MCF 10A (cell line): ENCODE results near the gene CFAP300. TPM values are rescaled to one million over a fixed set of nuclear protein-coding genes. Genes with fewer than 3 reads are reported as not detected.

Source experiments
- BruUV-seq: library from RNA; stranded (reverse); fragments of 400-500 nt; replicated peaks from 2 replicates; lab custom pipeline; 2021; lab: Mats Ljungman, UMichigan
- CTCF ChIA-PET: fragments of 300-600 bp; sonication (Branson Sonifier 250); formaldehyde crosslinking; extraction: SDS; loops from one replicate; lab custom pipeline; 2021; ENCODE audit warnings: antibody characterized with exemption, inconsistent platforms; lab: Yijun Ruan, JAX
- POLR2A ChIA-PET: fragments of 300-600, 350-650 bp; sonication (Branson Sonifier 250); formaldehyde crosslinking; extraction: SDS; loops from one replicate; lab custom pipeline; 2020; ENCODE audit warnings: antibody characterized with exemption, inconsistent platforms; lab: Yijun Ruan, JAX
- DNase-seq: peaks from one replicate; pipeline ENCODE4 v3.0.0-alpha.2; 2018; ENCODE audit not compliant: unreplicated experiment
- H3K27ac Mint-ChIP-seq: one replicate; pipeline ENCODE4 v1.8.0; 2022; ENCODE audit warnings: mild to moderate bottlenecking, low read depth, mixed read lengths; ENCODE audit not compliant: unreplicated experiment
- H3K27me3 Mint-ChIP-seq: one replicate; pipeline ENCODE4 v1.8.0; 2022; ENCODE audit warnings: mixed read lengths; ENCODE audit not compliant: insufficient read depth, unreplicated experiment
- H3K36me3 Mint-ChIP-seq: one replicate; pipeline ENCODE4 v1.8.0; 2022; ENCODE audit warnings: mild to moderate bottlenecking, moderate library complexity, mixed read lengths; ENCODE audit not compliant: insufficient read depth, unreplicated experiment
- H3K4me1 Mint-ChIP-seq: one replicate; pipeline ENCODE4 v1.8.0; 2022; ENCODE audit warnings: mixed read lengths; ENCODE audit not compliant: insufficient read depth, unreplicated experiment
- H3K4me3 Mint-ChIP-seq: one replicate; pipeline ENCODE4 v1.8.0; 2022; ENCODE audit warnings: mild to moderate bottlenecking, moderate library complexity, mixed read lengths; ENCODE audit not compliant: unreplicated experiment
- H3K9me3 Mint-ChIP-seq: one replicate; pipeline ENCODE4 v1.8.0; 2022; ENCODE audit warnings: mixed read lengths; ENCODE audit not compliant: unreplicated experiment
- CTCF ChIP-seq: fragments of 200-600 bp; IDR thresholded peaks from one replicate; pipeline ENCODE4 v1.8.0; 2022; ENCODE audit warnings: antibody characterized with exemption, mild to moderate bottlenecking; ENCODE audit not compliant: unreplicated experiment
- intact Hi-C: fragments of 100-400 bp; cut with micrococcal nuclease; formaldehyde crosslinking; loops from 2 replicates; pipeline ENCODE4 v1.14.1; 2022
- total RNA-seq: library from RNA; stranded (reverse); gene quantifications from 2 replicates; pipeline ENCODE4 v1.2.3, GENCODE V29; 2022

The CFAP300 gene
- total RNA-seq, 1 experiment from 2014 or later: 8.0 TPM

DNA sequence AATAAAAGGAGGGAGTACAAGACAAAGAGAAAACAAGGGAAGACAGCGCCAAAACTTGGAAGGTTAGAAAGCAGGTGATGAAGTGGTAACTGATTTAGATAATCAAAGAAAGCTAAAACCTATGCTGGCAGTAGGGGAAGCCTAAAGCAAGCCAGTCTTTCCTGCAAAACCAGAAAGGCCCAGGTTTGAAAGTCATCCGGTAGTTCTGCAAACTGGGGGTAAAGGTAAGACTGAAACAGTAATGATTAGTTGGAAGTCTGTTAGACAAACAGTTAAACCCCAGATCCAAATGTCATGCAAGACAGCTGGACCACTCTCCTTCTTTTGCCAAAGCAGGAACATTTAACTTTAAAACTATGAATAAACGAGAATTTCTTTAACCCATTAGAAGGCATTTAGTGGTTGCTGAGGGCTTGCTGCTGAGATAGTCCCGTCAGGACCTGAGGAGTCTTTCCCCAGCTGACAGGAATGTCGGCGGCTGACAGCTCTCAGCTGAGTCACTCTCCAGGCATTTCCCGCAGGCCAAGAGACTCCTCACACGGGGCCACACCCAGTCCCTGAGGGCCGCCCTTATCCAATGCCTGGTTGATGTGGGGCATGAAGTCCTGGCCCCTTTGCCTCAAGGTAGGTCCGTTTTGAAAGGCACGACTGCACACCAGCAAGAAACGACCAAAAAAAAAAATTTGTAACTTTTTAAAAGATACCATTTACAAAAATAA is 36.3 kb upstream of the CFAP300 start:
- Mint-ChIP-seq H3K27me3 (no peaks in the 10 kb centered on the region), H3K4me3 (no peak overlapping the region), H3K9me3 (no peaks in the 10 kb centered on the region), H3K4me1 (peaks cover 24% of the 10 kb centered on the region), H3K27ac (peak overlapping the region; percentile 49), H3K36me3 (no peaks in the 10 kb centered on the region)
- POLR2A ChIA-PET: interaction anchor here (0.6 to 3.3 kb wide), 9 partner anchors 35 to 258 kb away, joined by 3 to 17 read pairs (median 4); partner anchors contain the start of genes CFAP300 and YAP1
- TF ChIP-seq CTCF: no peak
- intact Hi-C loops: loop anchor here (2.0 kb wide), 1 partner anchor 100 kb away; the partner anchor contains the start of gene YAP1
- BruUV-seq: no TSS peak
- CTCF ChIA-PET: interaction anchor here (0.5 to 11.7 kb wide), 6 partner anchors 9 to 258 kb away, joined by 3 to 372 read pairs (median 4); no protein-coding TSS in a partner anchor
- peak; percentile 91 for DNase-seq

- no peak overlapping the region for H3K27ac Mint-ChIP-seq
- no peaks in the 10 kb centered on the region for H3K9me3 Mint-ChIP-seq
- H3K36me3 Mint-ChIP-seq: no peaks in the 10 kb centered on the region
- DNase-seq: no peak
- ChIA-PET POLR2A (interaction anchor here (3.3 kb wide), 1 partner anchor 256 kb away, joined by 17 read pairs; no protein-coding TSS in a partner anchor), CTCF (interaction anchor here (1.0 to 11.7 kb wide), 3 partner anchors 35 to 281 kb away, joined by 4 to 372 read pairs (median 5); partner anchors contain the start of gene CFAP300)
- TF ChIP-seq CTCF: no peak
- intact Hi-C loops: no loop called here
- no TSS peak for BruUV-seq
- no peak overlapping the region for H3K4me3 Mint-ChIP-seq
- no peaks in the 10 kb centered on the region for H3K27me3 Mint-ChIP-seq
- peaks cover 14% of the 10 kb centered on the region for H3K4me1 Mint-ChIP-seq
Observed at GRCh38 chr11:102012946-102013345, 34.3 kb upstream of the CFAP300 start.

- intact Hi-C loops: no loop called here
- BruUV-seq: no TSS peak
- ChIA-PET POLR2A (no interaction called here), CTCF (interaction anchor here (1.2 to 11.7 kb wide), 3 partner anchors 10 to 254 kb away, joined by 4 to 372 read pairs (median 5); no protein-coding TSS in a partner anchor)
- no peak for TF ChIP-seq CTCF
- no peak for DNase-seq
- no peaks in the 10 kb centered on the region for H3K27me3 Mint-ChIP-seq
- no peak overlapping the region for H3K27ac Mint-ChIP-seq
- H3K4me3 Mint-ChIP-seq: no peak overlapping the region
- H3K36me3 Mint-ChIP-seq: no peaks in the 10 kb centered on the region
- no peaks in the 10 kb centered on the region for H3K9me3 Mint-ChIP-seq
- peaks cover 13% of the 10 kb centered on the region for H3K4me1 Mint-ChIP-seq
Observed at GRCh38 chr11:102014756-102015155, 32.5 kb upstream of the CFAP300 start.

DNA sequence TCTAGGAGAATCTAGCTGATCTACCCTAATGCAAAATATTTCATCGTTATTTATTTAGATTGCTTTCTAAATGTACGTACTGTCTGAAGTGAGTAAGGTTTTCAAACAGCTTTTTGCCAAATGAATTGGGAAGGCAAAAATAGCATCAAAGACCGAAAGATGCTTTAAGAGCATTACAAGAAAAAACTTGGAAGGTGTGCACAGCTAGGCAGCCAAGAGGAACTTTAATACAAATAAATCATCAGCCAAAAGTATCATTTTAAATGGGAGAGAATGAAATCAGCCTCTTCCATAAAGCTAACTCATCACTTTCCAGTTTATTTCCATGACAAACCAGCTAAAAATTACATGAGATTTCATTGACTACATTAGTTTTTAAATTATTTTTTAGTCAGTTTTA is 30.2 kb upstream of the CFAP300 start:
- no TSS peak for BruUV-seq
- POLR2A ChIA-PET: interaction anchor here (0.6 to 1.8 kb wide), 3 partner anchors 9 to 156 kb away, joined by 3 to 10 read pairs (median 5); no protein-coding TSS in a partner anchor

More for the DNA sequence above, 30.2 kb upstream of the CFAP300 start:
- H3K27ac Mint-ChIP-seq: no peak overlapping the region
- CTCF ChIA-PET: interaction anchor here (2.1 kb wide), 1 partner anchor 9 kb away, joined by 9 read pairs; no protein-coding TSS in a partner anchor
- H3K27me3 Mint-ChIP-seq: no peaks in the 10 kb centered on the region
- no peak for TF ChIP-seq CTCF
- H3K4me3 Mint-ChIP-seq: no peak overlapping the region
- intact Hi-C loops: no loop called here
- H3K4me1 Mint-ChIP-seq: no peaks in the 10 kb centered on the region
- no peak for DNase-seq
- no peaks in the 10 kb centered on the region for H3K9me3 Mint-ChIP-seq
- H3K36me3 Mint-ChIP-seq: no peaks in the 10 kb centered on the region
